K562 (cell line): ENCODE data around the gene GUCY1A2. TPM values are rescaled to one million over a fixed set of nuclear protein-coding genes. Genes with fewer than 3 reads are reported as not detected.

Source experiments
- ATAC-seq: fragments of 200-7000 bp; cut with Tn5 transposase; 3 replicates; pipeline ENCODE4 v1.9.1; 2020; ENCODE audit warnings: moderate library complexity
- BruUV-seq: library from RNA; stranded (reverse); fragments of 400-500 nt; replicated peaks from 2 replicates; lab custom pipeline; 2021; lab: Mats Ljungman, UMichigan
- CTCF ChIA-PET: fragments of 300-600 bp; formaldehyde crosslinking; extraction: SDS; loops from one replicate; lab custom pipeline; 2021; ENCODE audit warnings: low intra/inter-chr PET ratio; lab: Yijun Ruan, JAX
- POLR2A ChIA-PET: fragments of 300-600, 350-650 bp; sonication (Branson Sonifier 250); formaldehyde crosslinking; extraction: SDS; loops from one replicate; lab custom pipeline; 2021; ENCODE audit warnings: antibody characterized with exemption, inconsistent platforms; lab: Yijun Ruan, JAX
- DNase-seq, 4 experiments: peaks; one replicate each; pipeline versions ENCODE4 v3.0.0 to v3.0.0-alpha.2; 2011 to 2018; ENCODE audit warnings: low spot score in 3 of 4, mixed read lengths in 3 of 4; ENCODE audit errors: extremely low read depth in 1 of 4
- FAIRE-seq: peaks from 2 replicates; lab custom pipeline; 2011; peaks lifted over from hg19 to GRCh38; lab: Jason Lieb, UNC
- H2AFZ ChIP-seq: 2 replicates; pipeline ENCODE4 v1.6.0; 2011; ENCODE audit warnings: low read depth, low read length, control low read depth, inconsistent platforms
- H3K27ac ChIP-seq: fragments of 200-600 bp; 3 replicates; pipeline ENCODE4 v1.8.0; 2011; ENCODE audit warnings: low read depth, mild to moderate bottlenecking, control low read depth, inconsistent platforms, low read length, moderate library complexity, mixed read lengths; ENCODE audit errors: extremely low read depth
- H3K27me3 ChIP-seq, 2 experiments: fragments of 300-600 bp in 1 of 2; 2 replicates in 1 of 2; 3 replicates in 1 of 2; pipeline versions ENCODE4 v1.6.0 to v1.8.0; 2011; ENCODE audit warnings: inconsistent platforms in 2 of 2, low read length in 2 of 2, mild to moderate bottlenecking in 1 of 2, mixed read lengths in 1 of 2, moderate library complexity in 1 of 2; ENCODE audit not compliant: control insufficient read depth in 2 of 2, insufficient read depth in 2 of 2
- H3K36me3 ChIP-seq: fragments of 300-600 bp; 3 replicates; pipeline ENCODE4 v1.8.0; 2011; ENCODE audit warnings: mild to moderate bottlenecking, low read length, inconsistent platforms; ENCODE audit not compliant: control insufficient read depth, insufficient read depth
- H3K4me1 ChIP-seq, 2 experiments: fragments of 200-600 bp in 1 of 2; replicated peaks in 1 of 2; 2 replicates in 1 of 2; 3 replicates in 1 of 2; pipeline versions ENCODE4 v1.5.1 to v1.8.0; 2011; ENCODE audit warnings: inconsistent platforms in 2 of 2, low read length in 2 of 2, mild to moderate bottlenecking in 1 of 2, mixed read lengths in 1 of 2, moderate library complexity in 1 of 2; ENCODE audit not compliant: control insufficient read depth in 2 of 2, insufficient read depth in 2 of 2
- H3K4me2 ChIP-seq: 2 replicates; pipeline ENCODE4 v1.6.1; 2011; ENCODE audit warnings: low read length, control low read depth, inconsistent platforms, mixed read lengths; ENCODE audit not compliant: insufficient read depth
- H3K4me3 ChIP-seq: fragments of 200-600 bp; sonication (generic), shearing (Covaris generic); 2 replicates; pipeline ENCODE4 v1.5.1; 2016; ENCODE audit warnings: control low read depth, inconsistent platforms
- H3K79me2 ChIP-seq: fragments of 200-600 bp; 3 replicates; pipeline ENCODE4 v1.8.0; 2011; ENCODE audit warnings: low read length, inconsistent platforms; ENCODE audit not compliant: control insufficient read depth, insufficient read depth
- H3K9ac ChIP-seq, 2 experiments: 2 replicates each; pipeline versions ENCODE4 v1.6.0 to v1.6.1; 2011; ENCODE audit warnings: low read depth in 2 of 2, low read length in 2 of 2, control low read depth in 1 of 2, inconsistent platforms in 1 of 2, mild to moderate bottlenecking in 1 of 2, mixed read lengths in 1 of 2; ENCODE audit not compliant: insufficient read depth in 1 of 2
- H3K9me1 ChIP-seq: one replicate; pipeline ENCODE4 v1.6.0; 2011; ENCODE audit warnings: inconsistent platforms, mild to moderate bottlenecking, low read length, moderate library complexity; ENCODE audit not compliant: control insufficient read depth, insufficient read depth
- H3K9me3 ChIP-seq: replicated peaks from 2 replicates; pipeline ENCODE4 v1.5.1; 2011; ENCODE audit warnings: low read depth, low read length, inconsistent platforms; ENCODE audit not compliant: control insufficient read depth, insufficient read depth
- H4K20me1 ChIP-seq: replicated peaks from 2 replicates; pipeline ENCODE4 v1.6.1; 2011; ENCODE audit warnings: low read length, inconsistent platforms, mixed read lengths; ENCODE audit not compliant: control insufficient read depth, insufficient read depth
- ATF7 ChIP-seq: fragments of 450-650 bp; IDR thresholded peaks from 2 replicates; pipeline ENCODE4 v1.7.1; 2014; ENCODE audit warnings: mild to moderate bottlenecking, moderate library complexity
- BDP1 ChIP-seq: IDR thresholded peaks from 3 replicates; pipeline ENCODE4 v1.6.1; 2011; ENCODE audit not compliant: insufficient read length, insufficient read depth
- MEF2A ChIP-seq: IDR thresholded peaks from 2 replicates; pipeline ENCODE4 v1.6.1; 2011; ENCODE audit warnings: low read depth, mild to moderate bottlenecking, low read length, moderate library complexity; ENCODE audit not compliant: control insufficient read depth
- NCOA1 ChIP-seq: fragments of 450-650 bp; IDR thresholded peaks from 2 replicates; pipeline ENCODE4 v1.6.1; 2016; ENCODE audit warnings: low read depth
- NR1H2 ChIP-seq: sonication (generic); formaldehyde crosslinking; IDR thresholded peaks from 2 replicates; pipeline ENCODE4 v1.4.0; 2020; ENCODE audit warnings: mild to moderate bottlenecking, missing genetic modification reagents
- POLR2AphosphoS5 ChIP-seq: IDR thresholded peaks from 2 replicates; pipeline ENCODE4 v1.6.1; 2011; ENCODE audit warnings: mild to moderate bottlenecking, low read depth, low read length, moderate library complexity; ENCODE audit not compliant: control insufficient read depth, insufficient read depth
- POLR3G ChIP-seq: IDR thresholded peaks from 2 replicates; pipeline ENCODE4 v1.6.1; 2011; ENCODE audit not compliant: insufficient read length, insufficient replicate concordance; ENCODE audit errors: extremely low read depth
- PPARD ChIP-seq: fragments of 250-450 bp; sonication (Bioruptor Pico); IDR thresholded peaks from 2 replicates; pipeline ENCODE4 v1.8.0; 2022; ENCODE audit warnings: inconsistent platforms, mild to moderate bottlenecking, moderate library complexity
- SMAD3 ChIP-seq: fragments of 450-650 bp; formaldehyde crosslinking; conservative IDR thresholded peaks from 2 replicates; pipeline ENCODE4 v1.4.0; 2020; ENCODE audit warnings: mild to moderate bottlenecking
- ZKSCAN3 ChIP-seq: fragments of 250-450 bp; sonication (Bioruptor Pico); IDR thresholded peaks from 2 replicates; pipeline ENCODE4 v1.4.0; 2020
- ZNF124 ChIP-seq: sonication (generic); formaldehyde crosslinking; IDR thresholded peaks from 2 replicates; pipeline ENCODE4 v1.8.1; 2022; ENCODE audit warnings: missing genetic modification reagents
- ZNF253 ChIP-seq: fragments of 250-450 bp; sonication (Bioruptor Pico); conservative IDR thresholded peaks from 2 replicates; pipeline ENCODE4 v1.6.1; 2021; ENCODE audit warnings: mild to moderate bottlenecking
- ZNF431 ChIP-seq: sonication (generic); formaldehyde crosslinking; IDR thresholded peaks from 2 replicates; pipeline ENCODE4 v1.8.0; 2022; ENCODE audit warnings: mild to moderate bottlenecking, missing genetic modification reagents
- whole genome bisulfite sequencing: fragments of 100-300 bp; shearing (Covaris generic); methylation state at CpG from one replicate; pipeline ENCODE4 v1.1.6; 2016; ENCODE audit warnings: low coverage, mixed read lengths; ENCODE audit not compliant: insufficient coverage; ENCODE audit errors: missing lambda C conversion rate; 5-methylcytosine and 5-hydroxymethylcytosine counted together
- in situ Hi-C: fragments of 300-500 bp; cut with MboI; formaldehyde crosslinking; loops from 4 replicates; pipeline ENCODE4 v1.15.0; 2018; ENCODE audit warnings: inconsistent platforms, mixed read lengths
- intact Hi-C: fragments of 100-400 bp; cut with micrococcal nuclease; formaldehyde crosslinking; loops from 2 replicates; pipeline ENCODE4 v1.14.2; 2022
- polyA plus RNA-seq, 8 experiments: library from polyadenylated mRNA; depleted of rRNA in 4 of 8; stranded (reverse) in 5 of 8; unstranded in 3 of 8; fragments of >200 nt; fragmentation: Nextera tagmentation in 2 of 8; fragmentation: Illumina TruSeq in 1 of 8; extraction: Ambion mirVana in 2 of 8; extraction: Trizol in 1 of 8; gene quantifications; 2 replicates each; pipeline versions ENCODE4 v1.2.1 to v1.2.3, GENCODE V29; 2011 to 2014; ENCODE audit warnings: inconsistent platforms in 1 of 8, missing spikeins in 1 of 8
- total RNA-seq, 7 experiments: library from RNA; depleted of rRNA in 6 of 7; stranded (reverse); fragments of >200 nt in 6 of 7; fragmentation: Illumina TruSeq in 2 of 7; extraction: Trizol in 2 of 7; gene quantifications; 2 replicates each; pipeline versions ENCODE4 v1.2.1 to v1.2.3, GENCODE V29; 2011 to 2021; ENCODE audit warnings: low replicate concordance in 1 of 7
- TF ChIP-seq, protein P1 (sequence below): IDR thresholded peaks from 2 replicates; pipeline ENCODE4 v1.6.1; 2012; ENCODE audit warnings: low read depth, low read length, improper control_type of control experiment, borderline replicate concordance
- TF ChIP-seq, protein P2 (sequence below): fragments of 250-450 bp; sonication (Bioruptor Pico); IDR thresholded peaks from 2 replicates; pipeline ENCODE4 v1.5.0; 2021
- TF ChIP-seq, protein P3 (sequence below): fragments of 450-650 bp; formaldehyde crosslinking; IDR thresholded peaks from 2 replicates; pipeline ENCODE4 v1.4.0; 2022; ENCODE audit warnings: missing genetic modification characterization

Gene GUCY1A2
- total and polyA plus RNA-seq, 9 of the 15 experiments (the other 6 are each of a cell fraction or from before 2014, with no cell fraction given), result under 0.01 to 0.04 TPM; not detected in 7

DNA sequence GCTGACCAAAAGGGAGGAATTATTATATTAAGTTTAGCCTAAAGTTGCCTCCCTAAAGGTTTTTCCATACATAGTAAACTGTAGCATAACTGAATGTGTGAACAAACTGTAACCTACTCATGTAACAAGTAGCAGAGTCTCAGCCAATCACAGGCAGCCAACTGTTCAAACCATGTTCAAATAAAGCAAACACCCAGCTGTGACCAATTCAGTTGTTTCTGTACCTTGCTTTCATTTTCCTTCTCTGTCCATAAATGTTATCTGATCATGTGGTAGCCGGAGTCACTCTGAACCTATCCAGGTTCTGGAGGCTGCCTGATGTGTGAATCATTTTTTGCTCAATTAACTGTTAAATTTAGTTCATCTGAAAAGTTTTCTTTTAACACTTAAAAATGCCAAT, 373.5 kb downstream of the GUCY1A2 start:
- H3K9ac ChIP-seq, result no peak overlapping the region
- CTCF ChIA-PET, result no interaction called here
- FAIRE-seq, result no peak
- DNase-seq, result no peak
- no peaks in the 10 kb centered on the region for H4K20me1 ChIP-seq
- no peak for ATAC-seq
- no peaks in the 10 kb centered on the region for H3K9me1 ChIP-seq
- 0% methylated on average over 1 of the region's 1 CpG for WGBS
- H3K9me3 ChIP-seq, result peaks cover 2% of the 10 kb centered on the region; the same call in 1 of the 2 replicates
- POLR2A ChIA-PET, result interaction anchor here (0.6 kb wide), 1 partner anchor 15 kb away, joined by 3 read pairs; no protein-coding TSS in a partner anchor
- no peak overlapping the region for H3K27ac ChIP-seq
- no peak overlapping the region for H2AFZ ChIP-seq
- TF ChIP-seq ZNF124 (CRISPR knock-in tag), result no peak
- no peak for TF ChIP-seq NR1H2 (CRISPR knock-in tag)
- TF ChIP-seq BDP1, result no peak
- TF ChIP-seq MEF2A, result no peak
- no peak for TF ChIP-seq ZKSCAN3
- no peak for TF ChIP-seq ZNF253 (CRISPR knock-in tag)
- no peak for TF ChIP-seq ZNF431 (CRISPR knock-in tag)
- no peak for TF ChIP-seq POLR2AphosphoS5
- TF ChIP-seq NCOA1, result no peak
- no peak for TF ChIP-seq SMAD3 (CRISPR knock-in tag)
- TF ChIP-seq ATF7, result no peak
- TF ChIP-seq, protein P1, sequence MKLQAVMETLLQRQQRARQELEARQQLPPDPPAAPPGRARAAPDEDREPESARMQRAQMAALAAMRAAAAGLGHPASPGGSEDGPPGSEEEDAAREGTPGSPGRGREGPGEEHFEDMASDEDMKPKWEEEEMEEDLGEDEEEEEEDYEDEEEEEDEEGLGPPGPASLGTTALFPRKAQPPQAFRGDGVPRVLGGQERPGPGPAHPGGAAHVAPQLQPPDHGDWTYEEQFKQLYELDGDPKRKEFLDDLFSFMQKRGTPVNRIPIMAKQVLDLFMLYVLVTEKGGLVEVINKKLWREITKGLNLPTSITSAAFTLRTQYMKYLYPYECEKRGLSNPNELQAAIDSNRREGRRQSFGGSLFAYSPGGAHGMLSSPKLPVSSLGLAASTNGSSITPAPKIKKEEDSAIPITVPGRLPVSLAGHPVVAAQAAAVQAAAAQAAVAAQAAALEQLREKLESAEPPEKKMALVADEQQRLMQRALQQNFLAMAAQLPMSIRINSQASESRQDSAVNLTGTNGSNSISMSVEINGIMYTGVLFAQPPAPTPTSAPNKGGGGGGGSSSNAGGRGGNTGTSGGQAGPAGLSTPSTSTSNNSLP, result no peak
- TF ChIP-seq, protein P2, sequence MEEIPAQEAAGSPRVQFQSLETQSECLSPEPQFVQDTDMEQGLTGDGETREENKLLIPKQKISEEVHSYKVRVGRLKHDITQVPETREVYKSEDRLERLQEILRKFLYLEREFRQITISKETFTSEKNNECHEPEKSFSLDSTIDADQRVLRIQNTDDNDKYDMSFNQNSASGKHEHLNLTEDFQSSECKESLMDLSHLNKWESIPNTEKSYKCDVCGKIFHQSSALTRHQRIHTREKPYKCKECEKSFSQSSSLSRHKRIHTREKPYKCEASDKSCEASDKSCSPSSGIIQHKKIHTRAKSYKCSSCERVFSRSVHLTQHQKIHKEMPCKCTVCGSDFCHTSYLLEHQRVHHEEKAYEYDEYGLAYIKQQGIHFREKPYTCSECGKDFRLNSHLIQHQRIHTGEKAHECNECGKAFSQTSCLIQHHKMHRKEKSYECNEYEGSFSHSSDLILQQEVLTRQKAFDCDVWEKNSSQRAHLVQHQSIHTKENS (CRISPR knock-in tag), result no peak
- no peak for TF ChIP-seq POLR3G
- TF ChIP-seq PPARD (CRISPR knock-in tag), result no peak
- TF ChIP-seq, protein P3, sequence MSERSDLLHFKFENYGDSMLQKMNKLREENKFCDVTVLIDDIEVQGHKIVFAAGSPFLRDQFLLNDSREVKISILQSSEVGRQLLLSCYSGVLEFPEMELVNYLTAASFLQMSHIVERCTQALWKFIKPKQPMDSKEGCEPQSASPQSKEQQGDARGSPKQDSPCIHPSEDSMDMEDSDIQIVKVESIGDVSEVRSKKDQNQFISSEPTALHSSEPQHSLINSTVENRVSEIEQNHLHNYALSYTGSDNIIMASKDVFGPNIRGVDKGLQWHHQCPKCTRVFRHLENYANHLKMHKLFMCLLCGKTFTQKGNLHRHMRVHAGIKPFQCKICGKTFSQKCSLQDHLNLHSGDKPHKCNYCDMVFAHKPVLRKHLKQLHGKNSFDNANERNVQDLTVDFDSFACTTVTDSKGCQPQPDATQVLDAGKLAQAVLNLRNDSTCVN (CRISPR knock-in tag), result no peak
- no TSS peak for BruUV-seq
- H3K27me3 ChIP-seq, result no peaks in the 10 kb centered on the region
- no peaks in the 10 kb centered on the region for H3K79me2 ChIP-seq
- no peaks in the 10 kb centered on the region for H3K36me3 ChIP-seq
- intact Hi-C loops, result no loop called here
- H3K4me1 ChIP-seq, result no peaks in the 10 kb centered on the region
- no peak overlapping the region for H3K4me3 ChIP-seq
- in situ Hi-C loops, result no loop called here
- H3K4me2 ChIP-seq, result no peak overlapping the region
